ENCODE data around the gene SRPK1. TPM values are rescaled to one million over a fixed set of nuclear protein-coding genes. Genes with fewer than 3 reads are reported as not detected.

Gene SRPK1
- total and polyA plus RNA-seq, 10 of the 15 experiments (the other 5 are each of a cell fraction or from before 2014, with no cell fraction given) = 47.4 to 112 (median 85.8) TPM

DNA sequence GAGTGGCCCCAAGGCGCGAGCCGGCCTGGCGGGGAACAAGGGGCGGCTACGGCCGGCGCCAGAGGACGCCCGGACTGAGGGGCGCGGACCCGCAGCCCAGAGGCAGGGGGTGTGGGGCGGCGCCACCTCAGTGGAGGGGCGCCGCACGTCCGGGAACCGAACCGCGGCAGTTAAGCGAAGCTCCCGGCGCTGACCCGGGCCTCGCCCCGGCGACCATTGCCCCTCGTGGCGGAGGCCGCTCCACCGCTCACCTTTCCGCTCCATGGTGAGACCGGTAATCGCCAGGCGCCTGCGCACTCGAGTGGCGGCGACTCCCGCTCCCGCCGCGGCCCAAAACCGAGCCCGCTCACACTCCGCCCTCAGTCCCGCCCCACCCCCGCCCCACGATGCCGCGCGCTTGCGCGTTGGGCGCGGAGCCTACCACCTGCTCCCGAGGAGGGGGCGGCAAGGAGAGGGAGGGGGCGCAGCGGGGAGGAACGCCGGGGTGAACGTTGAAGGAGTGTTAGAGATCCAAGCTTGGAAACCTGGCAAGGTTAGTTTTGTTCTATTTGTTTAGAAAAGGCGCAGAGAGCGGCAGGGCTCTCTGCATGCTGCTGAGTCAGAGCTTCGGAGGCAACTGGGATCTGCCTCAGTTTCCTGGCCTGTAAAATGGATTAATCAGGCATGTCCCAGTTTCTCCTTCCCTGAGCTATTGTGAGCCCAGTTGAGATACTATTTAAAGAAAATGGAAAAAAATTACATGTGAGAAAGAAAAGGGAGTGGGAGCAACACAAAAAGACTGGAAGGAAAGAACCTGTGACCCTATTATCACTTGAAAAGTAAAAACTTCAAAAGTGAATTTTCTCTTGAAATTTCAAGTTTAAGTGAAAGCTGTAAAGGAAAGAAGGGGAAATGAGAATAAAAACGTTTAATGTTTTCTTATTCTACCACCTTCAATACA lies at the start of gene SRPK1 (continued):
- peak; percentile 87 for TF ChIP-seq ATF7 (IDR thresholded peaks at IDR 0.05; ENCODE audit: low read depth)
- TF ChIP-seq EGR1 (IDR thresholded peaks at IDR 0.05; ENCODE audit: borderline replicate concordance in 1 of 2, low read depth in 2 of 2, low read length in 2 of 2) = peak in 1 of 2 experiments; percentile 90; a peak in 2 of 3 replicates
- 0 out of 2 replicates have a peak, but pooled peaks have one; percentile 19 for TF ChIP-seq MLLT1 (IDR thresholded peaks at IDR 0.05)
- TF ChIP-seq SIN3A (IDR thresholded peaks at IDR 0.05; ENCODE audit: low read depth, low read length) = no peak; the same call in 1 of the 2 replicates
- peak; percentile 43; the same call in 1 of the 2 replicates for TF ChIP-seq LARP7 (IDR thresholded peaks at IDR 0.05)
- TF ChIP-seq, protein P1, sequence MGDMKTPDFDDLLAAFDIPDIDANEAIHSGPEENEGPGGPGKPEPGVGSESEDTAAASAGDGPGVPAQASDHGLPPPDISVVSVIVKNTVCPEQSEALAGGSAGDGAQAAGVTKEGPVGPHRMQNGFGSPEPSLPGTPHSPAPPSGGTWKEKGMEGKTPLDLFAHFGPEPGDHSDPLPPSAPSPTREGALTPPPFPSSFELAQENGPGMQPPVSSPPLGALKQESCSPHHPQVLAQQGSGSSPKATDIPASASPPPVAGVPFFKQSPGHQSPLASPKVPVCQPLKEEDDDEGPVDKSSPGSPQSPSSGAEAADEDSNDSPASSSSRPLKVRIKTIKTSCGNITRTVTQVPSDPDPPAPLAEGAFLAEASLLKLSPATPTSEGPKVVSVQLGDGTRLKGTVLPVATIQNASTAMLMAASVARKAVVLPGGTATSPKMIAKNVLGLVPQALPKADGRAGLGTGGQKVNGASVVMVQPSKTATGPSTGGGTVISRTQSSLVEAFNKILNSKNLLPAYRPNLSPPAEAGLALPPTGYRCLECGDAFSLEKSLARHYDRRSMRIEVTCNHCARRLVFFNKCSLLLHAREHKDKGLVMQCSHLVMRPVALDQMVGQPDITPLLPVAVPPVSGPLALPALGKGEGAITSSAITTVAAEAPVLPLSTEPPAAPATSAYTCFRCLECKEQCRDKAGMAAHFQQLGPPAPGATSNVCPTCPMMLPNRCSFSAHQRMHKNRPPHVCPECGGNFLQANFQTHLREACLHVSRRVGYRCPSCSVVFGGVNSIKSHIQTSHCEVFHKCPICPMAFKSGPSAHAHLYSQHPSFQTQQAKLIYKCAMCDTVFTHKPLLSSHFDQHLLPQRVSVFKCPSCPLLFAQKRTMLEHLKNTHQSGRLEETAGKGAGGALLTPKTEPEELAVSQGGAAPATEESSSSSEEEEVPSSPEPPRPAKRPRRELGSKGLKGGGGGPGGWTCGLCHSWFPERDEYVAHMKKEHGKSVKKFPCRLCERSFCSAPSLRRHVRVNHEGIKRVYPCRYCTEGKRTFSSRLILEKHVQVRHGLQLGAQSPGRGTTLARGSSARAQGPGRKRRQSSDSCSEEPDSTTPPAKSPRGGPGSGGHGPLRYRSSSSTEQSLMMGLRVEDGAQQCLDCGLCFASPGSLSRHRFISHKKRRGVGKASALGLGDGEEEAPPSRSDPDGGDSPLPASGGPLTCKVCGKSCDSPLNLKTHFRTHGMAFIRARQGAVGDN (IDR thresholded peaks at IDR 0.05) = peak; percentile 78
- TF ChIP-seq, protein P2, sequence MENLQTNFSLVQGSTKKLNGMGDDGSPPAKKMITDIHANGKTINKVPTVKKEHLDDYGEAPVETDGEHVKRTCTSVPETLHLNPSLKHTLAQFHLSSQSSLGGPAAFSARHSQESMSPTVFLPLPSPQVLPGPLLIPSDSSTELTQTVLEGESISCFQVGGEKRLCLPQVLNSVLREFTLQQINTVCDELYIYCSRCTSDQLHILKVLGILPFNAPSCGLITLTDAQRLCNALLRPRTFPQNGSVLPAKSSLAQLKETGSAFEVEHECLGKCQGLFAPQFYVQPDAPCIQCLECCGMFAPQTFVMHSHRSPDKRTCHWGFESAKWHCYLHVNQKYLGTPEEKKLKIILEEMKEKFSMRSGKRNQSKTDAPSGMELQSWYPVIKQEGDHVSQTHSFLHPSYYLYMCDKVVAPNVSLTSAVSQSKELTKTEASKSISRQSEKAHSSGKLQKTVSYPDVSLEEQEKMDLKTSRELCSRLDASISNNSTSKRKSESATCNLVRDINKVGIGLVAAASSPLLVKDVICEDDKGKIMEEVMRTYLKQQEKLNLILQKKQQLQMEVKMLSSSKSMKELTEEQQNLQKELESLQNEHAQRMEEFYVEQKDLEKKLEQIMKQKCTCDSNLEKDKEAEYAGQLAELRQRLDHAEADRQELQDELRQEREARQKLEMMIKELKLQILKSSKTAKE (IDR thresholded peaks at IDR 0.05; ENCODE audit: low read depth, poor library complexity, severe bottlenecking) = peak; percentile 36
- TF ChIP-seq, protein P3, sequence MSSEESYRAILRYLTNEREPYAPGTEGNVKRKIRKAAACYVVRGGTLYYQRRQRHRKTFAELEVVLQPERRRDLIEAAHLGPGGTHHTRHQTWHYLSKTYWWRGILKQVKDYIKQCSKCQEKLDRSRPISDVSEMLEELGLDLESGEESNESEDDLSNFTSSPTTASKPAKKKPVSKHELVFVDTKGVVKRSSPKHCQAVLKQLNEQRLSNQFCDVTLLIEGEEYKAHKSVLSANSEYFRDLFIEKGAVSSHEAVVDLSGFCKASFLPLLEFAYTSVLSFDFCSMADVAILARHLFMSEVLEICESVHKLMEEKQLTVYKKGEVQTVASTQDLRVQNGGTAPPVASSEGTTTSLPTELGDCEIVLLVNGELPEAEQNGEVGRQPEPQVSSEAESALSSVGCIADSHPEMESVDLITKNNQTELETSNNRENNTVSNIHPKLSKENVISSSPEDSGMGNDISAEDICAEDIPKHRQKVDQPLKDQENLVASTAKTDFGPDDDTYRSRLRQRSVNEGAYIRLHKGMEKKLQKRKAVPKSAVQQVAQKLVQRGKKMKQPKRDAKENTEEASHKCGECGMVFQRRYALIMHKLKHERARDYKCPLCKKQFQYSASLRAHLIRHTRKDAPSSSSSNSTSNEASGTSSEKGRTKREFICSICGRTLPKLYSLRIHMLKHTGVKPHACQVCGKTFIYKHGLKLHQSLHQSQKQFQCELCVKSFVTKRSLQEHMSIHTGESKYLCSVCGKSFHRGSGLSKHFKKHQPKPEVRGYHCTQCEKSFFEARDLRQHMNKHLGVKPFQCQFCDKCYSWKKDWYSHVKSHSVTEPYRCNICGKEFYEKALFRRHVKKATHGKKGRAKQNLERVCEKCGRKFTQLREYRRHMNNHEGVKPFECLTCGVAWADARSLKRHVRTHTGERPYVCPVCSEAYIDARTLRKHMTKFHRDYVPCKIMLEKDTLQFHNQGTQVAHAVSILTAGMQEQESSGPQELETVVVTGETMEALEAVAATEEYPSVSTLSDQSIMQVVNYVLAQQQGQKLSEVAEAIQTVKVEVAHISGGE (CRISPR knock-in tag; IDR thresholded peaks at IDR 0.05) = no peak
- no peak for TF ChIP-seq TARDBP (IDR thresholded peaks at IDR 0.05; ENCODE audit: borderline replicate concordance)
- TF ChIP-seq, protein P4, sequence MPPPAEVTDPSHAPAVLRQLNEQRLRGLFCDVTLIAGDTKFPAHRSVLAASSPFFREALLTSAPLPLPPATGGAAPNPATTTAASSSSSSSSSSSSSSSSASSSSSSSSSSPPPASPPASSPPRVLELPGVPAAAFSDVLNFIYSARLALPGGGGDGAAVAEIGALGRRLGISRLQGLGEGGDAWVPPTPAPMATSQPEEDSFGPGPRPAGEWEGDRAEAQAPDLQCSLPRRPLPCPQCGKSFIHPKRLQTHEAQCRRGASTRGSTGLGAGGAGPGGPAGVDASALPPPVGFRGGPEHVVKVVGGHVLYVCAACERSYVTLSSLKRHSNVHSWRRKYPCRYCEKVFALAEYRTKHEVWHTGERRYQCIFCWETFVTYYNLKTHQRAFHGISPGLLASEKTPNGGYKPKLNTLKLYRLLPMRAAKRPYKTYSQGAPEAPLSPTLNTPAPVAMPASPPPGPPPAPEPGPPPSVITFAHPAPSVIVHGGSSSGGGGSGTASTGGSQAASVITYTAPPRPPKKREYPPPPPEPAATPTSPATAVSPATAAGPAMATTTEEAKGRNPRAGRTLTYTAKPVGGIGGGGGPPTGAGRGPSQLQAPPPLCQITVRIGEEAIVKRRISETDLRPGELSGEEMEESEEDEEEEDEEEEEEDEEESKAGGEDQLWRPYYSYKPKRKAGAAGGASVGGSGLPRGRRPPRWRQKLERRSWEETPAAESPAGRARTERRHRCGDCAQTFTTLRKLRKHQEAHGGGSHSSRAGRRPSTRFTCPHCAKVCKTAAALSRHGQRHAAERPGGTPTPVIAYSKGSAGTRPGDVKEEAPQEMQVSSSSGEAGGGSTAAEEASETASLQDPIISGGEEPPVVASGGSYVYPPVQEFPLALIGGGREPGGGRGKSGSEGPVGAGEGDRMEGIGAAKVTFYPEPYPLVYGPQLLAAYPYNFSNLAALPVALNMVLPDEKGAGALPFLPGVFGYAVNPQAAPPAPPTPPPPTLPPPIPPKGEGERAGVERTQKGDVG (CRISPR knock-in tag; IDR thresholded peaks at IDR 0.05) = 0 out of 2 replicates have a peak, but pooled peaks have one; percentile 7
- TF ChIP-seq DPF2 (IDR thresholded peaks at IDR 0.05) = no peak
- no peak for TF ChIP-seq NFIC (IDR thresholded peaks at IDR 0.05; ENCODE audit: low read depth, low read length)
